ENCODE data around the gene DNMT3B.

GRCh38 chr20:32761417-32761830 is 761 bp upstream of the DNMT3B start:
- TF ChIP-seq CTCF (IDR thresholded peaks at IDR 0.05) (no peak), AFF4 (CRISPR knock-in tag; IDR thresholded peaks at IDR 0.05; ENCODE audit: borderline replicate concordance) (no peak), ZNF281 (CRISPR knock-in tag; IDR thresholded peaks at IDR 0.05) (no peak), SP1 (CRISPR knock-in tag; conservative IDR thresholded peaks at IDR 0.05) (no peak), ZNF416 (CRISPR knock-in tag; IDR thresholded peaks at IDR 0.05) (no peak), CBFB (CRISPR knock-in tag; IDR thresholded peaks at IDR 0.05; ENCODE audit: low read depth) (no peak), TCF7 (CRISPR knock-in tag; IDR thresholded peaks at IDR 0.05; ENCODE audit: low read depth) (no peak), JUN (CRISPR knock-in tag; IDR thresholded peaks at IDR 0.05) (no peak), ZNF317 (CRISPR knock-in tag; IDR thresholded peaks at IDR 0.05; ENCODE audit: borderline replicate concordance, low read depth) (no peak), CREM (CRISPR knock-in tag; IDR thresholded peaks at IDR 0.05) (no peak)

Measured in WTC11 (cell line).